ENCODE measurements around the gene TSPAN17.

DNA sequence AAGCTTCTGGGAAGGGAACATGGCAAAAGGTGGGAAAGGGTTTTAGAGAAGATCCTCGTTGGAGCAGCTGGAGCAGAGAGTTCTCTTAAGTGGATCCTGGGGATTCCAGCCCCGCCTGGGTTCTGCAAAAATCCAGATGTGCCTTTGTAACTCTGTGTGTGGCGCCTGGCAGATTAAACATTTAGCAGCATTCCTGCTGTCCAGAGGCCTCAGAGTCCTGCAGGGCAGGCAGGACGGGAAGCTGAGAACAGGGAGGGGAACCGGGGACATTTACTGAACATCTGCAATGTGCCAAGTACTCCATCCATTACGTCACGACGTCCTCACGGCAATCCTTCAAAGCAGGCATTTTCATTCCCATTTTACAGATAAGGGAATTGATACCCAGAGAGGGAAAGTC is 10.9 kb upstream of the TSPAN17 start:
- TF ChIP-seq EZH2phosphoT487 (IDR thresholded peaks at IDR 0.05; ENCODE audit: low read depth) (no peak), CTCF (IDR thresholded peaks at IDR 0.05; ENCODE audit: low read depth, low read length) (no peak)
